ENCODE data around the gene ST3GAL4.

ST3GAL4 gene

DNA sequence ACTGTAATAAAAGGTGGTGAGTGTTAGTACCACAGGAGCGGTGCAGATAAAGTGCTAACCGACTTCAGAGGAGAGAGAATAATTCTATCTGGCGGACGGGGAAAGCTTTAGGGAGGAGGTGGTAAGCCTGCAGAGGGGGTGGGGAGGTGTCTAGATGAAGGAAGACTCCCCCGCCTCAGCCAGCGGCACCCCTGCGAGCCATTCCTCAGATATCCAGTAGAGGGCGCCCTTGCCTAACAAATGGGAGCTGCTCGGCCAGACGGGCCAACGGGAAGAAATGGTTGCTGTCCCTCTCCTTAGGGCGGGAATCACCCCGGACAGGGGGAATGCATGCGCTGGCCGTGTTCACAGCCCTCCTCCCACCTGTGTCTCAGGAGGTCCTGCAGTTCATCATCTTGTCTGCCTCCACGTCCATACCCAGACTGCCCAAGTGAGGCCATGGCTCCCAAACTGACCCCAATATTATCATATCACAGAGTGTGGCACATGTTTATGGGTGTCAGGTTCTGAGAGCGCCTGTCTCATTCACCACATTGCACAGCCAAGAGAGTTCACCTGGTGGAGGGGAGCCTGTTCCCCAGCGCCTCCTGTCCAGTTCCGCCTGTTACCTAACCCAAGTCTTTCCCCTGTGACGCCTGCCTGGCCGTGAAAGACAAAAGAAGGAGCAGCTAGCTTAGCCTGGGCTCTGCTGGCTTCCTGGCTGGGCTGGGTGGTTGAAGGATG lies 85.5 kb downstream of the ST3GAL4 start:
- TF ChIP-seq RAD21 (IDR thresholded peaks at IDR 0.05; ENCODE audit: low read depth) = peak; percentile 98
- TF ChIP-seq CREB1 (IDR thresholded peaks at IDR 0.05; ENCODE audit: low read depth) = no peak

- TF ChIP-seq, protein P1, sequence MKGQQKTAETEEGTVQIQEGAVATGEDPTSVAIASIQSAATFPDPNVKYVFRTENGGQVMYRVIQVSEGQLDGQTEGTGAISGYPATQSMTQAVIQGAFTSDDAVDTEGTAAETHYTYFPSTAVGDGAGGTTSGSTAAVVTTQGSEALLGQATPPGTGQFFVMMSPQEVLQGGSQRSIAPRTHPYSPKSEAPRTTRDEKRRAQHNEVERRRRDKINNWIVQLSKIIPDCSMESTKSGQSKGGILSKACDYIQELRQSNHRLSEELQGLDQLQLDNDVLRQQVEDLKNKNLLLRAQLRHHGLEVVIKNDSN (IDR thresholded peaks at IDR 0.05) = no peak
- TF ChIP-seq TAF1 (IDR thresholded peaks at IDR 0.05; ENCODE audit: low read depth) (no peak), ZBTB7A (IDR thresholded peaks at IDR 0.05; ENCODE audit: low read depth) (no peak), EGR1 (IDR thresholded peaks at IDR 0.05) (no peak), TCF12 (IDR thresholded peaks at IDR 0.05; ENCODE audit: low read depth) (no peak)
Measured at GRCh38 chr11:126443120-126443519, 87.6 kb downstream of the ST3GAL4 start.

DNA sequence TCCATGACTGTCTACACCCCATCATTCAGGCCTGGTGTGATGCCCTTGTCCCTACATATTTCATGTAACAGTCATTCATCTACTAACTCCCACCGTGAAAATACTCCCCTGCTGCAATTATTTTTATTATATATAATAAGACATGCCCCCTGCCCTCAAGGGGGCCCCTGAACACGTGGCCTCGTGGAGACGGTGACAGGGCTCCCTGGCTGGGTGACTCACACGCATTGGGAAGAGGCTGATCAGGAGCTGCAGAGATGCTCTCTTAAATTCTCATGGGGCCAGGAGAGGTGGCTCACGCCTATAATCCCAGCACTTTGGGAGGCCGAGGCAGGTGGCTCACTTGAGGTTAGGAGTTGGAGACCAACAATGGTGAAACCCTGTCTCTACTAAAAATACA lies 88.6 kb downstream of the ST3GAL4 start:
- TF ChIP-seq EP300 (IDR thresholded peaks at IDR 0.05; ENCODE audit: borderline replicate concordance) (no peak), REST (IDR thresholded peaks at IDR 0.05; ENCODE audit: low read depth) (no peak), ZBTB7A (IDR thresholded peaks at IDR 0.05; ENCODE audit: low read depth) (no peak), CEBPB (IDR thresholded peaks at IDR 0.05) (no peak)

GRCh38 chr11:126446581-126446980 lies 91.1 kb downstream of the ST3GAL4 start:
- TF ChIP-seq EP300 (IDR thresholded peaks at IDR 0.05; ENCODE audit: borderline replicate concordance) = no peak
- TF ChIP-seq ZBTB7A (IDR thresholded peaks at IDR 0.05; ENCODE audit: low read depth) = no peak
- TF ChIP-seq, protein P1 (IDR thresholded peaks at IDR 0.05) = no peak
- TF ChIP-seq REST (IDR thresholded peaks at IDR 0.05; ENCODE audit: low read depth) = no peak
- TF ChIP-seq TAF1 (IDR thresholded peaks at IDR 0.05; ENCODE audit: low read depth) = no peak
- no peak for TF ChIP-seq MAX (IDR thresholded peaks at IDR 0.05)
- no peak for TF ChIP-seq CEBPB (IDR thresholded peaks at IDR 0.05)
- no peak for TF ChIP-seq RAD21 (IDR thresholded peaks at IDR 0.05; ENCODE audit: low read depth)
- no peak for TF ChIP-seq FOXM1 (IDR thresholded peaks at IDR 0.05; ENCODE audit: borderline replicate concordance, low read depth)
- no peak for TF ChIP-seq TEAD4 (IDR thresholded peaks at IDR 0.05)
- TF ChIP-seq EGR1 (IDR thresholded peaks at IDR 0.05) = no peak
- no peak for TF ChIP-seq TCF12 (IDR thresholded peaks at IDR 0.05; ENCODE audit: low read depth)
- TF ChIP-seq CREB1 (IDR thresholded peaks at IDR 0.05; ENCODE audit: low read depth) = no peak

DNA sequence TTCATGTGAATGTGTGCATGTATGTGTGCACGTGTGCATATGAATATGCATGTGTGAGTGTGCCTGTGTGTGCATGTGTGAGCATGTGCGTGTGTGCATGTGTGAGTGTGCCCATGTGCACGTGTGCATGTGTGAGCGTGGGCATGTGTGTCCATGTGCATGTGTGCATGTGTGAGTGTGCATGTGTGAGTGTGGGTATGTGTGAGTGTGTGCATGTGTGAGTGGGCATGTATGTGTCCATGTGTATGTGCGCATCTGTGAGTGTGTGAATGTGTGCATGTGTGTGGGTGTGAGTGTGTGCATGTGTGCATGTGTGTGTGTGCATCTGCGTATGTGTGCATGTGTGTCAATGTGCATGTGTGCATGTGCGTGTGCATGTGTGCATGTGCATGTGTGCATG lies 94.7 kb downstream of the ST3GAL4 start:
- no peak for TF ChIP-seq CEBPB (IDR thresholded peaks at IDR 0.05)
- TF ChIP-seq TCF12 (IDR thresholded peaks at IDR 0.05; ENCODE audit: low read depth) = no peak
- no peak for TF ChIP-seq MAX (IDR thresholded peaks at IDR 0.05)
- TF ChIP-seq ZBTB7A (IDR thresholded peaks at IDR 0.05; ENCODE audit: low read depth) = no peak
- TF ChIP-seq TAF1 (IDR thresholded peaks at IDR 0.05; ENCODE audit: low read depth) = no peak
- TF ChIP-seq NFIC (IDR thresholded peaks at IDR 0.05) = no peak
- no peak for TF ChIP-seq CREB1 (IDR thresholded peaks at IDR 0.05; ENCODE audit: low read depth)
- no peak for TF ChIP-seq RAD21 (IDR thresholded peaks at IDR 0.05; ENCODE audit: low read depth)
- no peak for TF ChIP-seq REST (IDR thresholded peaks at IDR 0.05; ENCODE audit: low read depth)
- TF ChIP-seq EGR1 (IDR thresholded peaks at IDR 0.05) = no peak
- no peak for TF ChIP-seq TEAD4 (IDR thresholded peaks at IDR 0.05)
- no peak for TF ChIP-seq YY1 (IDR thresholded peaks at IDR 0.05; ENCODE audit: low read depth)
- TF ChIP-seq FOXM1 (IDR thresholded peaks at IDR 0.05; ENCODE audit: borderline replicate concordance, low read depth) = no peak
- TF ChIP-seq, protein P1 (IDR thresholded peaks at IDR 0.05) = no peak
- no peak for TF ChIP-seq EP300 (IDR thresholded peaks at IDR 0.05; ENCODE audit: borderline replicate concordance)

Measured in Ishikawa (cell line).